SKM-1 treated with dmso at 0.1 percent for 144 hours (cell line): ENCODE results near the gene CCDC28A.

Experiments used
- DNase-seq: peaks from one replicate; lab custom pipeline; 2025; ENCODE audit not compliant: unreplicated experiment; lab: John Stamatoyannopoulos, UW

The CCDC28A gene

GRCh38 chr6:138833816-138834539 lies 60.4 kb downstream of the CCDC28A start:
- no peak for DNase-seq

- no peak for DNase-seq
Observed at GRCh38 chr6:138837246-138837645, 63.7 kb downstream of the CCDC28A start.
